SK-N-SH (cell line): ENCODE measurements around the gene PRKN. TPM values are rescaled to one million over a fixed set of nuclear protein-coding genes. Genes with fewer than 3 reads are reported as not detected.

Experiments
- CTCF ChIA-PET: fragments of 300-600, 350-600 bp; formaldehyde crosslinking; extraction: SDS; loops from one replicate; lab custom pipeline; 2021; lab: Yijun Ruan, JAX
- POLR2A ChIA-PET: fragments of 350-600 bp; sonication (Branson Sonifier 250); formaldehyde crosslinking; extraction: SDS; loops from one replicate; lab custom pipeline; 2020; ENCODE audit warnings: antibody characterized with exemption, inconsistent platforms; lab: Yijun Ruan, JAX
- DNase-seq: peaks from one replicate; pipeline ENCODE4 v3.0.0; 2012
- H2AFZ ChIP-seq: fragments of 200-600 bp; sonication (generic); 2 replicates; pipeline ENCODE4 v1.8.1; 2016; ENCODE audit warnings: antibody characterized with exemption, mild to moderate bottlenecking, low read depth
- H3F3A ChIP-seq: fragments of 200-600 bp; sonication (generic); replicated peaks from 2 replicates; pipeline ENCODE3; 2016; ENCODE audit warnings: antibody characterized with exemption, mild to moderate bottlenecking; ENCODE audit not compliant: insufficient read depth
- H3K27ac ChIP-seq, 2 experiments: fragments of 200-500 bp in 1 of 2; fragments of 200-600 bp in 1 of 2; sonication (Bioruptor generic) in 1 of 2; sonication (generic), shearing (Covaris generic) in 1 of 2; 2 replicates each; pipeline versions ENCODE4 v1.5.1 to v1.6.1; 2014 to 2016; ENCODE audit warnings: low read depth in 2 of 2, inconsistent platforms in 1 of 2, low read length in 1 of 2, mild to moderate bottlenecking in 1 of 2, mixed read lengths in 1 of 2
- H3K27me3 ChIP-seq: fragments of 200-600 bp; sonication (generic), shearing (Covaris generic); 2 replicates; pipeline ENCODE4 v1.6.1; 2016; ENCODE audit warnings: mixed run types; ENCODE audit not compliant: insufficient read depth
- H3K36me3 ChIP-seq, 2 experiments: fragments of 200-500 bp in 1 of 2; fragments of 200-600 bp in 1 of 2; sonication (Bioruptor generic) in 1 of 2; sonication (generic) in 1 of 2; replicated peaks in 1 of 2; 2 replicates each; pipeline versions ENCODE3 to v1.5.1; 2014 to 2016; ENCODE audit warnings: low read length in 1 of 2, mild to moderate bottlenecking in 1 of 2; ENCODE audit not compliant: insufficient read depth in 2 of 2, control insufficient read depth in 1 of 2
- H3K4me1 ChIP-seq, 2 experiments: fragments of 200-500 bp in 1 of 2; fragments of 200-600 bp in 1 of 2; sonication (Bioruptor generic) in 1 of 2; sonication (generic), shearing (Covaris generic) in 1 of 2; 2 replicates each; pipeline versions ENCODE4 v1.5.1 to v1.6.1; 2014 to 2016; ENCODE audit warnings: low read depth in 1 of 2, low read length in 1 of 2, mixed run types in 1 of 2; ENCODE audit not compliant: insufficient read depth in 2 of 2, control insufficient read depth in 1 of 2
- H3K4me2 ChIP-seq: fragments of 200-600 bp; sonication (generic), shearing (Covaris generic); 2 replicates; pipeline ENCODE4 v1.6.1; 2017; ENCODE audit warnings: mixed run types
- H3K4me3 ChIP-seq, 2 experiments: fragments of 200-500 bp in 1 of 2; fragments of 200-600 bp in 1 of 2; sonication (Bioruptor generic) in 1 of 2; sonication (generic), shearing (Covaris generic) in 1 of 2; 2 replicates each; pipeline versions ENCODE4 v1.5.1 to v1.8.1; 2014 to 2016; ENCODE audit warnings: low read depth in 2 of 2, inconsistent platforms in 1 of 2, low read length in 1 of 2, mild to moderate bottlenecking in 1 of 2, mixed read lengths in 1 of 2, moderate library complexity in 1 of 2
- H3K79me2 ChIP-seq: fragments of 200-600 bp; sonication (generic); 2 replicates; pipeline ENCODE4 v1.8.1; 2017; ENCODE audit warnings: mild to moderate bottlenecking; ENCODE audit not compliant: insufficient read depth
- H3K9ac ChIP-seq: fragments of 200-600 bp; sonication (generic); 2 replicates; pipeline ENCODE4 v1.6.1; 2017; ENCODE audit warnings: mixed run types
- H3K9me2 ChIP-seq: fragments of 200-600 bp; sonication (generic); 2 replicates; pipeline ENCODE4 v1.6.1; 2017; ENCODE audit warnings: mixed run types
- H3K9me3 ChIP-seq: fragments of 200-600 bp; sonication (generic); 2 replicates; pipeline ENCODE4 v1.6.1; 2017; ENCODE audit warnings: mixed run types, mild to moderate bottlenecking, moderate library complexity
- H4K20me1 ChIP-seq: fragments of 200-600 bp; sonication (generic); 2 replicates; pipeline ENCODE4 v1.6.1; 2017; ENCODE audit warnings: mild to moderate bottlenecking, mixed run types; ENCODE audit not compliant: insufficient read depth
- CHD2 ChIP-seq: fragments of 150-350 bp; IDR thresholded peaks from 2 replicates; pipeline ENCODE4 v1.6.1; 2018; ENCODE audit warnings: low read length; ENCODE audit not compliant: partially characterized antibody
- CTCF ChIP-seq: fragments of 200-600 bp; sonication (generic); IDR thresholded peaks from 2 replicates; pipeline ENCODE4 v1.6.1; 2017; ENCODE audit warnings: antibody characterized with exemption, mild to moderate bottlenecking, moderate library complexity
- ELF1 ChIP-seq: IDR thresholded peaks from 2 replicates; pipeline ENCODE4 v1.4.0; 2012
- EP300 ChIP-seq, 2 experiments: IDR thresholded peaks; 2 replicates each; pipeline versions ENCODE4 v1.4.0 to v1.6.1; 2012; ENCODE audit warnings: borderline replicate concordance in 1 of 2, low read depth in 1 of 2, low read length in 1 of 2
- FOXM1 ChIP-seq: IDR thresholded peaks from 2 replicates; pipeline ENCODE4 v1.4.0; 2012; ENCODE audit warnings: low read depth, mild to moderate bottlenecking
- GABPA ChIP-seq: IDR thresholded peaks from 2 replicates; pipeline ENCODE4 v1.4.0; 2012; ENCODE audit warnings: low read depth, mild to moderate bottlenecking
- GATA2 ChIP-seq: sonication (generic); formaldehyde crosslinking; IDR thresholded peaks from 2 replicates; pipeline ENCODE4 v1.5.0; 2020; ENCODE audit warnings: mild to moderate bottlenecking, missing genetic modification reagents
- MEF2A ChIP-seq: IDR thresholded peaks from 2 replicates; pipeline ENCODE4 v1.4.0; 2012; ENCODE audit warnings: low read depth, borderline replicate concordance
- NFIC ChIP-seq: IDR thresholded peaks from 2 replicates; pipeline ENCODE4 v1.4.0; 2012; ENCODE audit warnings: borderline replicate concordance
- PBX3 ChIP-seq: IDR thresholded peaks from 2 replicates; pipeline ENCODE4; 2012
- POLR2AphosphoS5 ChIP-seq: IDR thresholded peaks from 2 replicates; pipeline ENCODE4 v1.6.1; 2012; ENCODE audit warnings: low read depth, low read length
- RAD21 ChIP-seq: IDR thresholded peaks from 2 replicates; pipeline ENCODE4 v1.6.1; 2012; ENCODE audit warnings: mild to moderate bottlenecking, low read length
- RXRA ChIP-seq: IDR thresholded peaks from 2 replicates; pipeline ENCODE4 v1.4.0; 2012; ENCODE audit warnings: low read depth, mild to moderate bottlenecking, borderline replicate concordance
- SIN3A ChIP-seq: IDR thresholded peaks from 2 replicates; pipeline ENCODE4 v1.6.1; 2012; ENCODE audit warnings: low read depth, mild to moderate bottlenecking, low read length, moderate library complexity, borderline replicate concordance
- SMC3 ChIP-seq: IDR thresholded peaks from 2 replicates; pipeline ENCODE4 v1.6.1; 2012; ENCODE audit warnings: low read depth, low read length, improper control_type of control experiment
- TEAD4 ChIP-seq: IDR thresholded peaks from 2 replicates; pipeline ENCODE4 v1.4.0; 2012; ENCODE audit warnings: mild to moderate bottlenecking, borderline replicate concordance; ENCODE audit not compliant: insufficient read depth
- WGBS: methylation state at CpG from one replicate; pipeline ENCODE4 v1.1.6; 2017; ENCODE audit warnings: low lambda C conversion rate; 5-methylcytosine and 5-hydroxymethylcytosine counted together
- polyA plus RNA-seq, 3 experiments: library from polyadenylated mRNA; depleted of rRNA; stranded (reverse); fragments of >200 nt; gene quantifications; 2 replicates each; pipeline ENCODE4 v1.2.3, GENCODE V29; 2012
- TF ChIP-seq, protein P1 (sequence below): IDR thresholded peaks from 2 replicates; pipeline ENCODE4 v1.4.0; 2012; ENCODE audit warnings: low read depth, borderline replicate concordance

The PRKN gene
- polyA plus RNA-seq, 1 of the 3 experiments (the other 2 are of a cell fraction): 0.76 TPM

DNA sequence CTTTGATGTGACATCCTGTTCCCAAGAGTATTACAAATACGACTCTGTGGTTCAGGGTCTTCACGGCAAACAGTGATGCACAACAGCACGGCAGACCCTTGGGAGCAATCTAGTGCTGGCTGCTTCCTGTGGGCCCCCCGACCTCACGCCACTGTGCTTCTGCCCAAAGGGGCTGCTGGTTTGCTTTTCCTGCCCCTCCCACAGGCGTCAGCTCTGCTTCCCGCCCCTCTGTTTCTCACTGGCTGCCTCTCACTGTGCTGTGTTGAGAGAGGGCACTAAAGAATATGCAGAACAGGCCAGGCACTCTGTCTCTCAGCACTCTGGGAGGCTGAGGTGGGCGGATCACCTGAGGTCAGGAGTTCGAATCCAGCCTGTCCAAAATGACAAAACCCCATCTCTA is 899.2 kb downstream of the PRKN start:
- CTCF ChIA-PET: interaction anchor here (0.6 to 1.2 kb wide), 5 partner anchors 8 to 134 kb away, joined by 3 to 4 read pairs (median 3); no protein-coding TSS in a partner anchor
- Histone ChIP-seq H3K27ac (no peak overlapping the region), H3F3A (no peaks in the 10 kb centered on the region), H4K20me1 (no peaks in the 10 kb centered on the region), H3K9me2 (no peaks in the 10 kb centered on the region), H3K4me1 (peaks cover 0 to 11% of the 10 kb centered on the region in 2 experiments; a peak in 2 of 4 replicates), H3K79me2 (no peaks in the 10 kb centered on the region), H3K9ac (no peak overlapping the region), H3K27me3 (no peaks in the 10 kb centered on the region), H3K4me3 (no peak overlapping the region), H3K9me3 (no peaks in the 10 kb centered on the region)
- DNase-seq: no peak
- POLR2A ChIA-PET: no interaction called here
- TF ChIP-seq CTCF (no peak), ELF1 (no peak), FOXM1 (no peak), SMC3 (no peak), CHD2 (no peak), GABPA (no peak), PBX3 (no peak), NFIC (no peak), RXRA (no peak), POLR2AphosphoS5 (no peak), RAD21 (no peak), TEAD4 (no peak), GATA2 (no peak), EP300 (IDR thresholded peaks at IDR 0.05; ENCODE audit: borderline replicate concordance in 1 of 2, low read depth in 1 of 2, low read length in 1 of 2) (no peak), MEF2A (no peak), SIN3A (no peak)
- TF ChIP-seq, protein P1, sequence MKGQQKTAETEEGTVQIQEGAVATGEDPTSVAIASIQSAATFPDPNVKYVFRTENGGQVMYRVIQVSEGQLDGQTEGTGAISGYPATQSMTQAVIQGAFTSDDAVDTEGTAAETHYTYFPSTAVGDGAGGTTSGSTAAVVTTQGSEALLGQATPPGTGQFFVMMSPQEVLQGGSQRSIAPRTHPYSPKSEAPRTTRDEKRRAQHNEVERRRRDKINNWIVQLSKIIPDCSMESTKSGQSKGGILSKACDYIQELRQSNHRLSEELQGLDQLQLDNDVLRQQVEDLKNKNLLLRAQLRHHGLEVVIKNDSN: no peak
- TF ChIP-seq, all 33 proteins: peak for 0
- WGBS: 40% methylated on average over 8 of the region's 9 CpGs
- Histone ChIP-seq H3K4me2 (no peak overlapping the region), H2AFZ (no peak overlapping the region), H3K36me3 (no peaks in the 10 kb centered on the region)
